GM12892 (cell line): Measurements from ENCODE around the gene ABCB8.

Experiments used
- POLR2A ChIP-seq: IDR thresholded peaks from 2 replicates; pipeline ENCODE4 v1.6.1; 2011; ENCODE audit warnings: low read depth, low read length, control low read depth
- TAF1 ChIP-seq: IDR thresholded peaks from 2 replicates; pipeline ENCODE4 v1.6.1; 2011; ENCODE audit warnings: low read depth, mild to moderate bottlenecking, control low read depth, low read length, borderline replicate concordance

- TF ChIP-seq POLR2A = no peak
- TF ChIP-seq TAF1 = no peak
Observed at GRCh38 chr7:151057506-151057988, 29.3 kb downstream of the ABCB8 start, which contains the start of gene CDK5.
